HepG2 (cell line): ENCODE results near the gene FTCD. TPM values are rescaled to one million over a fixed set of nuclear protein-coding genes. Genes with fewer than 3 reads are reported as not detected.

ENCODE experiments used
- BRCA1 ChIP-seq: sonication (generic); formaldehyde crosslinking; IDR thresholded peaks from 2 replicates; pipeline ENCODE4 v1.4.0; 2020; ENCODE audit warnings: missing genetic modification reagents
- HIVEP1 ChIP-seq: sonication (generic); formaldehyde crosslinking; IDR thresholded peaks from 2 replicates; pipeline ENCODE4 v1.4.0; 2020; ENCODE audit warnings: mild to moderate bottlenecking, missing genetic modification reagents
- IRX3 ChIP-seq: sonication (generic); formaldehyde crosslinking; IDR thresholded peaks from 2 replicates; pipeline ENCODE4 v1.8.1; 2023; ENCODE audit warnings: mild to moderate bottlenecking, low read depth, missing genetic modification reagents, borderline replicate concordance
- JUN ChIP-seq: sonication (generic); formaldehyde crosslinking; IDR thresholded peaks from 2 replicates; pipeline ENCODE4 v1.4.0; 2020; ENCODE audit warnings: mild to moderate bottlenecking, missing genetic modification reagents
- NRL ChIP-seq: sonication (generic); formaldehyde crosslinking; IDR thresholded peaks from 2 replicates; pipeline ENCODE4 v1.5.0; 2020; ENCODE audit warnings: missing genetic modification reagents, mild to moderate bottlenecking, moderate library complexity, borderline replicate concordance
- PCBP2 ChIP-seq: fragments of 200-400 bp; formaldehyde crosslinking; optimal IDR thresholded peaks from 2 replicates; pipeline ENCODE3; 2018; ENCODE audit warnings: low read length, low read depth; ENCODE audit not compliant: poor library complexity, severe bottlenecking
- SOX5 ChIP-seq: IDR thresholded peaks from 2 replicates; pipeline ENCODE4 v1.6.1; 2016; ENCODE audit warnings: borderline replicate concordance
- YEATS4 ChIP-seq: sonication (generic); formaldehyde crosslinking; IDR thresholded peaks from 2 replicates; pipeline ENCODE4 v1.4.0; 2020; ENCODE audit warnings: missing genetic modification reagents, borderline replicate concordance
- ZFY ChIP-seq: sonication (generic); formaldehyde crosslinking; IDR thresholded peaks from 2 replicates; pipeline ENCODE4 v1.4.0; 2020; ENCODE audit warnings: missing genetic modification reagents
- ZNF136 ChIP-seq: sonication (generic); formaldehyde crosslinking; IDR thresholded peaks from 2 replicates; pipeline ENCODE4 v1.8.1; 2022; ENCODE audit warnings: low read depth, mild to moderate bottlenecking, moderate library complexity, missing genetic modification reagents
- ZNF326 ChIP-seq: sonication (generic); formaldehyde crosslinking; IDR thresholded peaks from 2 replicates; pipeline ENCODE4 v1.4.0; 2020; ENCODE audit warnings: missing genetic modification reagents, borderline replicate concordance
- ZNF350 ChIP-seq: sonication (generic); formaldehyde crosslinking; IDR thresholded peaks from 2 replicates; pipeline ENCODE4 v1.4.0; 2020; ENCODE audit warnings: mild to moderate bottlenecking, low read depth, missing genetic modification reagents, borderline replicate concordance
- ZNF589 ChIP-seq: sonication (generic); formaldehyde crosslinking; conservative IDR thresholded peaks from 2 replicates; pipeline ENCODE4 v1.8.0; 2022; ENCODE audit warnings: mild to moderate bottlenecking, moderate library complexity, missing genetic modification reagents
- ZNF713 ChIP-seq: sonication (generic); formaldehyde crosslinking; IDR thresholded peaks from 2 replicates; pipeline ENCODE4 v1.4.0; 2020; ENCODE audit warnings: mild to moderate bottlenecking, missing genetic modification reagents
- polyA plus RNA-seq, 8 experiments: library from polyadenylated mRNA; depleted of rRNA in 3 of 8; stranded (reverse) in 7 of 8; unstranded in 1 of 8; fragments of >200 nt; fragmentation: Illumina TruSeq in 4 of 8; extraction: Trizol in 4 of 8; gene quantifications; 2 replicates each; pipeline versions ENCODE4 v1.2.1 to v1.2.3, GENCODE V29; 2011 to 2016; ENCODE audit warnings: low read depth in 4 of 8, missing spikeins in 1 of 8, mixed read lengths in 1 of 8; ENCODE audit not compliant: insufficient read depth in 1 of 8
- total RNA-seq, 5 experiments: library from RNA; depleted of rRNA; stranded (reverse); fragments of >200 nt; fragmentation: Illumina TruSeq; extraction: Trizol; gene quantifications; 2 replicates each; pipeline ENCODE4 v1.2.3, GENCODE V29; 2016; ENCODE audit warnings: low read depth in 1 of 5
- TF ChIP-seq, protein P1 (sequence below): sonication (generic); formaldehyde crosslinking; IDR thresholded peaks from 2 replicates; pipeline ENCODE4 v1.4.0; 2020; ENCODE audit warnings: mild to moderate bottlenecking, missing genetic modification reagents, borderline replicate concordance
- TF ChIP-seq, protein P2 (sequence below): sonication (generic); formaldehyde crosslinking; conservative IDR thresholded peaks from 2 replicates; pipeline ENCODE4 v1.8.0; 2022; ENCODE audit warnings: missing genetic modification reagents
- TF ChIP-seq, protein P3 (sequence below): sonication (generic); formaldehyde crosslinking; IDR thresholded peaks from 2 replicates; pipeline ENCODE4 v1.4.0; 2020; ENCODE audit warnings: missing genetic modification reagents, borderline replicate concordance
- TF ChIP-seq, protein P4 (sequence below): sonication (generic); formaldehyde crosslinking; IDR thresholded peaks from 2 replicates; pipeline ENCODE4 v1.4.0; 2020; ENCODE audit warnings: missing genetic modification reagents

FTCD gene
- total and polyA plus RNA-seq, 2 of the 13 experiments (the other 11 are each of a cell fraction or from before 2014, with no cell fraction given), result 75.7 to 105 TPM

DNA sequence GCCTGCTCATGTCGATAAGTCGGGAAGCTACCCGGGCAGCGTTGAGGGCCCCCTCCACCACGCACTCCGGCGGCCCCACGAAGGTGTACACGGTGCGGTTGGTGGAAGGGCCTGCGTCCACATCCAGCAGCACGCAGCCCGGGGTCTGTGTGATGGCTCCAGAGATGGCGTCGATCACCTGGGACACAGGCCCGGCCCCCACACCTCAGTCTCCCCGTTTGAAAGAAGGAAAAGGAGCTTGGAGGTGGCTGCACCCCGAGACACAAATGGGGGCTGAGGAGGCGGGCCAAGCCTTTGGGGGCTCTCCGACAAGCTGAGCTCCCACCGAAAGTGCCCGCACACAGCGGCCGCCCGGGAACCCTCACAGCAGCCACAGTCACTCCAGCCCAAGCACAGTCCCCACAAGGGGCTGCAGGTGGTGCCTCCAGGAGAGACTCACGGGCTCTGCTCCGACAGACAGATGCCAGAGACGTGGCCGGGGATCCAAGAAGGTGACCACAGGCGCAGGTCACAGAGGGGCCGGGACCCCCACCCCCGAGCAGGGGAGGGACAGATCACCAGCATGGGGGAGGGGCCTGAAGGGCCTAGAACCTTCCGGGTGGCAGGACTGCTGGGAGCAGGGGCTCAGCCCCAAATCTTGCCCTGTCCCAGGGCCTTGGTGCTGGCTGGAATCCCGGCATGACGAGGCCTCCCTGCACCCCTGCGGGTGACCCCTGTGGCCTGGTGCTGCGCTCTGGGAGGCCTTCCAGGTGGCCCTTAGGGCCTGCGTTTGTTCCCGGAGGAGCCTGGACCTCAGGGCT lies 1.0 kb downstream of the FTCD start (continued):
- TF ChIP-seq, protein P1, sequence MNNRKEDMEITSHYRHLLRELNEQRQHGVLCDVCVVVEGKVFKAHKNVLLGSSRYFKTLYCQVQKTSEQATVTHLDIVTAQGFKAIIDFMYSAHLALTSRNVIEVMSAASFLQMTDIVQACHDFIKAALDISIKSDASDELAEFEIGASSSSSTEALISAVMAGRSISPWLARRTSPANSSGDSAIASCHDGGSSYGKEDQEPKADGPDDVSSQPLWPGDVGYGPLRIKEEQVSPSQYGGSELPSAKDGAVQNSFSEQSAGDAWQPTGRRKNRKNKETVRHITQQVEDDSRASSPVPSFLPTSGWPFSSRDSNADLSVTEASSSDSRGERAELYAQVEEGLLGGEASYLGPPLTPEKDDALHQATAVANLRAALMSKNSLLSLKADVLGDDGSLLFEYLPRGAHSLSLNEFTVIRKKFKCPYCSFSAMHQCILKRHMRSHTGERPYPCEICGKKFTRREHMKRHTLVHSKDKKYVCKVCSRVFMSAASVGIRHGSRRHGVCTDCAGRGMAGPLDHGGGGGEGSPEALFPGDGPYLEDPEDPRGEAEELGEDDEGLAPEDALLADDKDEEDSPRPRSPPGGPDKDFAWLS, result no peak
- no peak for TF ChIP-seq NRL
- TF ChIP-seq PCBP2, result no peak
- no peak for TF ChIP-seq SOX5
- TF ChIP-seq ZNF136, result no peak
- no peak for TF ChIP-seq BRCA1 (CRISPR knock-in tag)
- TF ChIP-seq HIVEP1, result no peak
- TF ChIP-seq, protein P2, sequence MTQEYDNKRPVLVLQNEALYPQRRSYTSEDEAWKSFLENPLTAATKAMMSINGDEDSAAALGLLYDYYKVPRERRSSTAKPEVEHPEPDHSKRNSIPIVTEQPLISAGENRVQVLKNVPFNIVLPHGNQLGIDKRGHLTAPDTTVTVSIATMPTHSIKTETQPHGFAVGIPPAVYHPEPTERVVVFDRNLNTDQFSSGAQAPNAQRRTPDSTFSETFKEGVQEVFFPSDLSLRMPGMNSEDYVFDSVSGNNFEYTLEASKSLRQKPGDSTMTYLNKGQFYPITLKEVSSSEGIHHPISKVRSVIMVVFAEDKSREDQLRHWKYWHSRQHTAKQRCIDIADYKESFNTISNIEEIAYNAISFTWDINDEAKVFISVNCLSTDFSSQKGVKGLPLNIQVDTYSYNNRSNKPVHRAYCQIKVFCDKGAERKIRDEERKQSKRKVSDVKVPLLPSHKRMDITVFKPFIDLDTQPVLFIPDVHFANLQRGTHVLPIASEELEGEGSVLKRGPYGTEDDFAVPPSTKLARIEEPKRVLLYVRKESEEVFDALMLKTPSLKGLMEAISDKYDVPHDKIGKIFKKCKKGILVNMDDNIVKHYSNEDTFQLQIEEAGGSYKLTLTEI (CRISPR knock-in tag), result no peak
- 0 out of 2 replicates have a peak, but pooled peaks have one; percentile 17 for TF ChIP-seq ZNF589 (CRISPR knock-in tag)
- TF ChIP-seq, protein P3, sequence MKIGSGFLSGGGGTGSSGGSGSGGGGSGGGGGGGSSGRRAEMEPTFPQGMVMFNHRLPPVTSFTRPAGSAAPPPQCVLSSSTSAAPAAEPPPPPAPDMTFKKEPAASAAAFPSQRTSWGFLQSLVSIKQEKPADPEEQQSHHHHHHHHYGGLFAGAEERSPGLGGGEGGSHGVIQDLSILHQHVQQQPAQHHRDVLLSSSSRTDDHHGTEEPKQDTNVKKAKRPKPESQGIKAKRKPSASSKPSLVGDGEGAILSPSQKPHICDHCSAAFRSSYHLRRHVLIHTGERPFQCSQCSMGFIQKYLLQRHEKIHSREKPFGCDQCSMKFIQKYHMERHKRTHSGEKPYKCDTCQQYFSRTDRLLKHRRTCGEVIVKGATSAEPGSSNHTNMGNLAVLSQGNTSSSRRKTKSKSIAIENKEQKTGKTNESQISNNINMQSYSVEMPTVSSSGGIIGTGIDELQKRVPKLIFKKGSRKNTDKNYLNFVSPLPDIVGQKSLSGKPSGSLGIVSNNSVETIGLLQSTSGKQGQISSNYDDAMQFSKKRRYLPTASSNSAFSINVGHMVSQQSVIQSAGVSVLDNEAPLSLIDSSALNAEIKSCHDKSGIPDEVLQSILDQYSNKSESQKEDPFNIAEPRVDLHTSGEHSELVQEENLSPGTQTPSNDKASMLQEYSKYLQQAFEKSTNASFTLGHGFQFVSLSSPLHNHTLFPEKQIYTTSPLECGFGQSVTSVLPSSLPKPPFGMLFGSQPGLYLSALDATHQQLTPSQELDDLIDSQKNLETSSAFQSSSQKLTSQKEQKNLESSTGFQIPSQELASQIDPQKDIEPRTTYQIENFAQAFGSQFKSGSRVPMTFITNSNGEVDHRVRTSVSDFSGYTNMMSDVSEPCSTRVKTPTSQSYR, result peak; percentile 78
- TF ChIP-seq IRX3, result no peak
- no peak for TF ChIP-seq ZNF350
- 0 out of 2 replicates have a peak, but pooled peaks have one; percentile 29 for TF ChIP-seq JUN (CRISPR knock-in tag)
- no peak; the same call in 1 of the 2 replicates for TF ChIP-seq ZFY (CRISPR knock-in tag)
- TF ChIP-seq, protein P4, sequence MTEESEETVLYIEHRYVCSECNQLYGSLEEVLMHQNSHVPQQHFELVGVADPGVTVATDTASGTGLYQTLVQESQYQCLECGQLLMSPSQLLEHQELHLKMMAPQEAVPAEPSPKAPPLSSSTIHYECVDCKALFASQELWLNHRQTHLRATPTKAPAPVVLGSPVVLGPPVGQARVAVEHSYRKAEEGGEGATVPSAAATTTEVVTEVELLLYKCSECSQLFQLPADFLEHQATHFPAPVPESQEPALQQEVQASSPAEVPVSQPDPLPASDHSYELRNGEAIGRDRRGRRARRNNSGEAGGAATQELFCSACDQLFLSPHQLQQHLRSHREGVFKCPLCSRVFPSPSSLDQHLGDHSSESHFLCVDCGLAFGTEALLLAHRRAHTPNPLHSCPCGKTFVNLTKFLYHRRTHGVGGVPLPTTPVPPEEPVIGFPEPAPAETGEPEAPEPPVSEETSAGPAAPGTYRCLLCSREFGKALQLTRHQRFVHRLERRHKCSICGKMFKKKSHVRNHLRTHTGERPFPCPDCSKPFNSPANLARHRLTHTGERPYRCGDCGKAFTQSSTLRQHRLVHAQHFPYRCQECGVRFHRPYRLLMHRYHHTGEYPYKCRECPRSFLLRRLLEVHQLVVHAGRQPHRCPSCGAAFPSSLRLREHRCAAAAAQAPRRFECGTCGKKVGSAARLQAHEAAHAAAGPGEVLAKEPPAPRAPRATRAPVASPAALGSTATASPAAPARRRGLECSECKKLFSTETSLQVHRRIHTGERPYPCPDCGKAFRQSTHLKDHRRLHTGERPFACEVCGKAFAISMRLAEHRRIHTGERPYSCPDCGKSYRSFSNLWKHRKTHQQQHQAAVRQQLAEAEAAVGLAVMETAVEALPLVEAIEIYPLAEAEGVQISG (CRISPR knock-in tag), result peak; percentile 23; the same call in 1 of the 2 replicates
- 0 out of 2 replicates have a peak, but pooled peaks have one; percentile 34 for TF ChIP-seq ZNF713 (CRISPR knock-in tag)
- TF ChIP-seq ZNF326 (CRISPR knock-in tag), result no peak
- no peak for TF ChIP-seq YEATS4 (CRISPR knock-in tag)
